ENCODE measurements around the gene OLFM1.
"Not testable (repeated sequence)": the region's sequence is repeated elsewhere in the genome, so short reads cannot be mapped to it uniquely, and the experiment has no call there.

The OLFM1 gene

GRCh38 chr9:135136991-135137832 lies 49.7 kb downstream of the OLFM1 start:
- FAIRE-seq (no peak), DNase-seq (ENCODE audit: insufficient read length, low spot score) (peak; percentile 64)
- no peak for TF ChIP-seq POLR2A (IDR thresholded peaks at IDR 0.05; ENCODE audit: low read depth, low read length)

GRCh38 chr9:135138078-135138855 lies 50.8 kb downstream of the OLFM1 start:
- DNase-seq (ENCODE audit: insufficient read length, low spot score): no peak
- no peak for TF ChIP-seq POLR2A (IDR thresholded peaks at IDR 0.05; ENCODE audit: low read depth, low read length)
- no peak for FAIRE-seq

GRCh38 chr9:135139366-135139959 lies 52.0 kb downstream of the OLFM1 start:
- no peak for TF ChIP-seq POLR2A (IDR thresholded peaks at IDR 0.05; ENCODE audit: low read depth, low read length)
- FAIRE-seq: no peak
- no peak for DNase-seq (ENCODE audit: insufficient read length, low spot score)

- TF ChIP-seq POLR2A (IDR thresholded peaks at IDR 0.05; ENCODE audit: low read depth, low read length): no peak
- no peak for DNase-seq (ENCODE audit: insufficient read length, low spot score)
- no peak for FAIRE-seq
Measured at GRCh38 chr9:135141183-135141774, 53.8 kb downstream of the OLFM1 start.

GRCh38 chr9:135144581-135145170 lies 57.2 kb downstream of the OLFM1 start:
- DNase-seq (ENCODE audit: insufficient read length, low spot score) (peak; percentile 50), FAIRE-seq (no peak)
- TF ChIP-seq POLR2A (IDR thresholded peaks at IDR 0.05; ENCODE audit: low read depth, low read length): no peak

GRCh38 chr9:135145312-135145711 lies 57.8 kb downstream of the OLFM1 start:
- TF ChIP-seq POLR2A (IDR thresholded peaks at IDR 0.05; ENCODE audit: low read depth, low read length): no peak
- DNase-seq (ENCODE audit: insufficient read length, low spot score): peak; percentile 44
- FAIRE-seq: no peak

GRCh38 chr9:135146241-135146640 lies 58.8 kb downstream of the OLFM1 start:
- FAIRE-seq (no peak), DNase-seq (ENCODE audit: insufficient read length, low spot score) (no peak)
- no peak for TF ChIP-seq POLR2A (IDR thresholded peaks at IDR 0.05; ENCODE audit: low read depth, low read length)

- FAIRE-seq: no peak
- no peak for TF ChIP-seq POLR2A (IDR thresholded peaks at IDR 0.05; ENCODE audit: low read depth, low read length)
- DNase-seq (ENCODE audit: insufficient read length, low spot score): peak; percentile 72
Measured at GRCh38 chr9:135146766-135147473, 59.5 kb downstream of the OLFM1 start.

GRCh38 chr9:135147474-135147805 lies 60.0 kb downstream of the OLFM1 start:
- DNase-seq (ENCODE audit: insufficient read length, low spot score) (no peak), FAIRE-seq (no peak)
- TF ChIP-seq POLR2A (IDR thresholded peaks at IDR 0.05; ENCODE audit: low read depth, low read length): no peak

- TF ChIP-seq POLR2A (IDR thresholded peaks at IDR 0.05; ENCODE audit: low read depth, low read length): no peak
- FAIRE-seq: no peak
- DNase-seq (ENCODE audit: insufficient read length, low spot score): no peak
Measured at GRCh38 chr9:135147938-135148337, 60.5 kb downstream of the OLFM1 start.

- TF ChIP-seq POLR2A (IDR thresholded peaks at IDR 0.05; ENCODE audit: low read depth, low read length): no peak
- no peak for FAIRE-seq
Measured at GRCh38 chr9:135148386-135148785, 60.9 kb downstream of the OLFM1 start.

GRCh38 chr9:135149901-135150300 lies 62.4 kb downstream of the OLFM1 start:
- not testable (repeated sequence) for FAIRE-seq; DNase-seq (ENCODE audit: insufficient read length, low spot score)

More at GRCh38 chr9:135148386-135148785, 60.9 kb downstream of the OLFM1 start:
- no peak for DNase-seq (ENCODE audit: insufficient read length, low spot score)

- DNase-seq (ENCODE audit: insufficient read length, low spot score) (no peak), FAIRE-seq (no peak)
- no peak for TF ChIP-seq POLR2A (IDR thresholded peaks at IDR 0.05; ENCODE audit: low read depth, low read length)
Measured at GRCh38 chr9:135150981-135151380, 63.5 kb downstream of the OLFM1 start.

Data from H54 (cell line).